ENCODE data around the gene CAMSAP2.

Gene CAMSAP2

GRCh38 chr1:200885623-200886402 lies 147.1 kb downstream of the CAMSAP2 start:
- no peak for DNase-seq

GRCh38 chr1:200886594-200886993 lies 147.9 kb downstream of the CAMSAP2 start:
- no peak for DNase-seq

GRCh38 chr1:200887036-200887435 lies 148.3 kb downstream of the CAMSAP2 start:
- DNase-seq = no peak

GRCh38 chr1:200887772-200888348 lies 149.2 kb downstream of the CAMSAP2 start:
- DNase-seq = no peak

- no peak for DNase-seq
These were observed 149.7 kb downstream of the CAMSAP2 start for GRCh38 chr1:200888349-200888838.

- no peak for DNase-seq
These were observed 150.9 kb downstream of the CAMSAP2 start for GRCh38 chr1:200889571-200889970.

GRCh38 chr1:200890027-200890426 lies 151.3 kb downstream of the CAMSAP2 start:
- DNase-seq = no peak

GRCh38 chr1:200890818-200891773 lies 152.4 kb downstream of the CAMSAP2 start:
- no peak for DNase-seq

GRCh38 chr1:200891774-200892157 lies 153.1 kb downstream of the CAMSAP2 start:
- DNase-seq = no peak

- DNase-seq = no peak
These were observed 153.9 kb downstream of the CAMSAP2 start for GRCh38 chr1:200892546-200892945.

- DNase-seq = no peak
These were observed 154.3 kb downstream of the CAMSAP2 start for GRCh38 chr1:200892958-200893357.

- DNase-seq = no peak
These were observed 154.8 kb downstream of the CAMSAP2 start for GRCh38 chr1:200893411-200893901.

- no peak for DNase-seq
These were observed 156.2 kb downstream of the CAMSAP2 start, which contains the start of gene INAVA for GRCh38 chr1:200894712-200895442. Gene INAVA (plus strand): TSS chr1:200894900. CDS start chr1:200898401, 3,501 bp downstream.

- DNase-seq = no peak
These were observed 156.7 kb downstream of the CAMSAP2 start for GRCh38 chr1:200895443-200895789.

- DNase-seq = no peak
These were observed 157.3 kb downstream of the CAMSAP2 start for GRCh38 chr1:200895801-200896530.

- DNase-seq = no peak
These were observed 158.0 kb downstream of the CAMSAP2 start for GRCh38 chr1:200896531-200897196.

- DNase-seq = no peak
These were observed 158.6 kb downstream of the CAMSAP2 start for GRCh38 chr1:200897259-200897658.

- DNase-seq = no peak
These were observed 160.3 kb downstream of the CAMSAP2 start for GRCh38 chr1:200899015-200899386.

- DNase-seq = no peak
These were observed 160.8 kb downstream of the CAMSAP2 start for GRCh38 chr1:200899451-200899915.

- DNase-seq = no peak
These were observed 161.5 kb downstream of the CAMSAP2 start for GRCh38 chr1:200899954-200900867.
